Body of pancreas (tissue), 4 donors: Measurements from ENCODE around the gene CIP2A.

Experiments
- CTCF ChIP-seq, 7 experiments: fragments of 450-650 bp in 4 of 7; fragments of 200-600 bp in 3 of 7; sonication (generic) in 3 of 7; IDR thresholded peaks; one replicate each; pipeline ENCODE4 v1.5.1; 2016 to 2019; ENCODE audit warnings: antibody characterized with exemption in 7 of 7
- POLR2A ChIP-seq, 3 donors: fragments of 450-650 bp; IDR thresholded peaks; one replicate each; pipeline ENCODE4 v1.6.1; 2016; ENCODE audit warnings: antibody characterized with exemption in 3 of 3, mild to moderate bottlenecking in 2 of 3

- TF ChIP-seq CTCF (IDR thresholded peaks at IDR 0.05) = no peak
- TF ChIP-seq POLR2A (IDR thresholded peaks at IDR 0.05) = no peak
Observed at GRCh38 chr3:108501535-108501934, 87.7 kb downstream of the CIP2A start.
